SH-SY5Y (cell line): ENCODE data around the gene DZANK1.

ENCODE experiments used
- GATA2 ChIP-seq: IDR thresholded peaks from 2 replicates; pipeline ENCODE4 v1.6.1; 2011; ENCODE audit warnings: mild to moderate bottlenecking, low read depth, low read length
- GATA3 ChIP-seq: IDR thresholded peaks from 2 replicates; pipeline ENCODE4 v1.6.1; 2011; ENCODE audit warnings: low read depth, mild to moderate bottlenecking, low read length, moderate library complexity

GRCh38 chr20:18514127-18514526 is 47.3 kb upstream of the DZANK1 start:
- no peak for TF ChIP-seq GATA2
- no peak for TF ChIP-seq GATA3
